ENCODE data around the gene TCTN1. TPM values are rescaled to one million over a fixed set of nuclear protein-coding genes. Genes with fewer than 3 reads are reported as not detected.

Gene TCTN1
- total RNA-seq, 2 experiments from 2014 or later = 6.4 to 7.6 TPM

DNA sequence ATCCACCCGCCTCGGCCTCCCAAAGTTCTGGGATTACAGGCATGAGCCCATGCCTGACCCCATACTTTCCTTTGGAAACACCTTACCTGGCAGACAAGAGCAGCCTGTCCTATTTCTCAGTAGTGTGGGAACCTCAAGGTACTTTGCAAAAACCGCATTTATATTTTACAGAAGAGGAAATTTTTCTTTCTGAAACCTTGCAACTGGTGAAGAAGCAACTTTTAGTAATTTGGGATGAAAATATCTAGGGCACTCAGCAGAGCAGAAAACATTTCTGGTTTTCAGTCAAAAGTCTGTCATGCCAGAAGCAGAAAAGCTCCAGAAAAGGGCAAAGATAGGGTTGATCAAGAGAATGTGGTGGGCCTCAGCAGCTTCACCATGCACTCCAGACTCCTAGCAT is 53.7 kb downstream of the TCTN1 start:
- POLR2A ChIA-PET = interaction anchor here (1.2 kb wide), 1 partner anchor 11 kb away, joined by 3 read pairs; no protein-coding TSS in a partner anchor
- H3K27me3 Mint-ChIP-seq = no peaks in the 10 kb centered on the region
- CTCF ChIA-PET = no interaction called here
- peaks cover 20% of the 10 kb centered on the region for H3K4me1 Mint-ChIP-seq (ENCODE audit: low read depth)
- intact Hi-C loops (cut with micrococcal nuclease) = no loop called here
- no peak overlapping the region for H3K27ac Mint-ChIP-seq
- no peak overlapping the region for H3K4me3 Mint-ChIP-seq
- peaks cover 14% of the 10 kb centered on the region for H3K36me3 Mint-ChIP-seq
- no peak for DNase-seq
- peaks cover 19% of the 10 kb centered on the region for H3K9me3 Mint-ChIP-seq

DNA sequence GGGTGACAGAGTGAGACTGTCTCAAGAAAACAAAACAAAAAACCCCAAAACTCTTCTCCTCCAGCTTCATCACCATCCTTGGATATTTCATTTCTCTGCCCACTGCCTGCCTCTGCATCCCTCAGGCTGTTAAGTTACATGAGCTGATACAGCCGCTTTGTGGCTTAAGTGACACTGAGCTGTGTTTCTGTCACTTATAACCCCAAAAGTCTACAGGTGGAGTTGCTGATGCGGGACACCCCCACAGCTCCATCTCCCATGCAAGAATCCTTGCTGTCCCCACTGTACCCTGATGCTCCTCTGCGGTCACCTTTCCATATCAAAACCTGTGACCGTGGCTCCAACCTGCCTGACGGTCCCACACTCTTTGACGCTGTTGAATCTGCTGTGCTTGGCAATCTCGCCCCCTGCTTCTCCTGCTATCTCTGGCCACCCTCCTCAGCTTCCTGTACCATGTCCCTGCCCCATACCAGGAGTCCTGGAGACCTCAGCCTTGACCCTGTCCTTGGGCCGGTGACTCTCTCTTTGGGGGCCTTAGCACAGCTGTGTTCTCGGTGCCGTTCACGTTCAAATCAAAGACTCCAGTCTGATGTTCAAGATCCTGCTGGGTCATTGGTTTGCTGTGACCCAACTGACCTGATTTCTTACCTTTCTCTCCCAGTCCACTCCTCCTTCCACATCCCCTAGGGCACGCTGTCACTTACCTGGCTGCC is 54.7 kb downstream of the TCTN1 start:
- POLR2A ChIA-PET = interaction anchor here (1.2 kb wide), 1 partner anchor 12 kb away, joined by 3 read pairs; no protein-coding TSS in a partner anchor
- no peaks in the 10 kb centered on the region for H3K27me3 Mint-ChIP-seq
- peaks cover 21% of the 10 kb centered on the region for H3K4me1 Mint-ChIP-seq (ENCODE audit: low read depth)
- DNase-seq = no peak
- H3K36me3 Mint-ChIP-seq = peaks cover 14% of the 10 kb centered on the region
- CTCF ChIA-PET = interaction anchor here (0.8 kb wide), 1 partner anchor 53 kb away, joined by 3 read pairs; no protein-coding TSS in a partner anchor
- peaks cover 19% of the 10 kb centered on the region for H3K9me3 Mint-ChIP-seq
- H3K27ac Mint-ChIP-seq = peak overlapping the region; percentile 0
- intact Hi-C loops (cut with micrococcal nuclease) = no loop called here
- no peak overlapping the region for H3K4me3 Mint-ChIP-seq

DNA sequence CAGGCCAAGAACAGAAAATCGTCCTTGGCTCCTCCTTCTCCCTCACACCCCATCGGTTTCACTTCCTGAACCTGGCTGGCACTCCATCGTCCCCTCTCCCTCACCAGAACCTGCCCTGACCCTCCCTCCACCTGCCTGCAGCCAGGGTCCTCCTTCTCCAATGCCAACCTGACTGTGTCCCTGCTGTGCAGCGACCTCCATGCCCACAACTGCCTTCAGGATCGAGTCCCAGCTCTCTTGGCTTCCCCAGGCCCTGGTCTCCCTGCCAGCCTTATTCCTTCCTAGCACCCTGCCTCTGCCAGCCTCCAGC is 55.2 kb downstream of the TCTN1 start:
- no peak for DNase-seq
- POLR2A ChIA-PET = no interaction called here
- CTCF ChIA-PET = no interaction called here
- peaks cover 17% of the 10 kb centered on the region for H3K9me3 Mint-ChIP-seq
- H3K4me3 Mint-ChIP-seq = no peak overlapping the region
- H3K36me3 Mint-ChIP-seq = peaks cover 14% of the 10 kb centered on the region
- H3K27me3 Mint-ChIP-seq = no peaks in the 10 kb centered on the region
- peak overlapping the region; percentile 0 for H3K27ac Mint-ChIP-seq
- intact Hi-C loops (cut with micrococcal nuclease) = no loop called here
- peaks cover 21% of the 10 kb centered on the region for H3K4me1 Mint-ChIP-seq (ENCODE audit: low read depth)

DNA sequence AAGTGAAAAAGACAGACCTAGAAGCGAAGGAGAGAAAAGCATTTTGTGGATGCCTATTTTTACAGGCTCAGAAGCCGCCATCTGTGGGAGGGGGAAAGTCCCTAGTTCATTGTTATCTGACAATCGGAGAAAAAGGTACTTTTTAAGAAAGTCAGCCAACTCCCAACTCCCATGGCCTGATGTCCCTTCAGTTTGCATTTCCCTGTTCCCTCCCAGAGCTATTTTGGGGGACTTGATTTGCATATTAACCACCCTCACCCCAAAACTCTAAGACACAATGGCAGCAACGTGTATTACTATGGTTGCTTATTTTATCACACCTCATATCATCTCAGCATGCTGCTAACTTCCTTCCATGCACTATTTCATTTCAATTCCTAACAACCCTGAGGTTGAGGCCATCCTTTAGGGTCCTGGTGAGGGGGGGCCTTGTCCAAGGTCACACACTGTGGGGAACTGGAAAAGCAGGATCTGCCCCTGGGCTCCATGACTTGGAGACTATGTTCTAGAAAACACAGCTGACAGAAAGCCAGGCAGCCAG is 56.3 kb downstream of the TCTN1 start:
- Mint-ChIP-seq H3K4me1 (ENCODE audit: low read depth) (peaks cover 21% of the 10 kb centered on the region), H3K4me3 (no peak overlapping the region), H3K27ac (peak overlapping the region; percentile 70), H3K9me3 (peaks cover 11% of the 10 kb centered on the region), H3K27me3 (no peaks in the 10 kb centered on the region), H3K36me3 (peaks cover 9% of the 10 kb centered on the region)
- ChIA-PET POLR2A (no interaction called here), CTCF (no interaction called here)
- intact Hi-C loops (cut with micrococcal nuclease) = no loop called here
- peak; percentile 59 for DNase-seq

DNA sequence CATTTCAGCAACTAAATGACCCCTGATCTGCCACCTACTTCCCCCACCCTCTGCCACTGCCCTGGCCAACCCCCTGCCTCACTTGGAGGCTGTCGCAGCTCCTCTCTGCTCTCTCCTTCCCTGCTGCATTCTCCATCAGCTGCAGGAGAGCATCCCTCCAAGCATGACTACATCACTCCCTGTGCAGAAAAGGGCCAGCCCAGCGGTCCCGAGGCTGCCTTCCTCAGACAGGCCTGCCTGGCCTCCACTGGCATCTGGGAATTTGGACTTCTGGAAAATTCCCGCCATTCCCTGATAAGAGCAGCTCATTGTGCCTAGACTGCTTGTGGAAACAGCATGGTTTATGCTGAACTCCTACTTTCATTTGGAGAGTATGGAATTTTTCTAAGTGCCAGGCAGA is 62.2 kb downstream of the TCTN1 start:
- Mint-ChIP-seq H3K9me3 (peaks cover 5% of the 10 kb centered on the region), H3K4me3 (no peak overlapping the region), H3K36me3 (peaks cover 3% of the 10 kb centered on the region), H3K27me3 (no peaks in the 10 kb centered on the region), H3K27ac (no peak overlapping the region), H3K4me1 (ENCODE audit: low read depth) (peaks cover 15% of the 10 kb centered on the region)
- POLR2A ChIA-PET = no interaction called here
- CTCF ChIA-PET = interaction anchor here (1.2 kb wide), 1 partner anchor 12 kb away, joined by 3 read pairs; no protein-coding TSS in a partner anchor
- no peak for DNase-seq
- intact Hi-C loops (cut with micrococcal nuclease) = no loop called here

DNA sequence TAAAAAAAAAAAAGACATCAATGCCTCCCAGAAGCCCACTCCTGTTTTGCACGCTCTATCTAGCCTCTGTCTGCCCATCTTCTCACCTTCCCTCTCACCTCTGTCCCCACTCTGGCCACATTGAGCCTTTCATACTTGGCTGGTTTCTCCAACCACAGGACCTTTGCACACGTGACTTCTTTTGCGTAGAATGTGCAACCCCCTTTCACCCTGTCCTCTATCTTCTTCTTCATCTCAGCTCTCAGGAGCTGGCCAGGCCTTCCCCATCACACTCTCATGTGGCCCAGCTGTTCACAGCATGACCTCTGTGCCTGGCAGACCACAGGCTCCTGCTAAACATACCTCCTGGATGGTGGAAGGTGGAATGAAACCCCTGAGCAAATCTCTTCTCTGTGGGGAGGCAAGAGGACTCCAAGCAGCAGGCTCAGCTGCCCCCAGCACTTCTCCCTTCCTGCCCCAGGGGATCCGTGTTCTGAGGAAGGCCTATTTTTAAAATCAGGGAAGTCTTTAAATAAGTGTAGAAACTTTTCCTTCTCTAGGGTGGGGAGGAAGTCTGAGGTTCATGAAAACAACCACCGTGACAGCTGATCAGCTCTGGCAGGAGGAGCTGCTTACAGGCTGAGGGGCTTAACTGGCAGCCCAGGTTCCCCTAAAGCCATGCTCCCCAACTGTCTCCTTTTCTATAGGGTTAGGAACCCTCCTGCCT is 63.4 kb downstream of the TCTN1 start:
- no peak for DNase-seq
- Mint-ChIP-seq H3K4me3 (no peak overlapping the region), H3K27me3 (no peaks in the 10 kb centered on the region), H3K36me3 (peaks cover 3% of the 10 kb centered on the region), H3K9me3 (peaks cover 5% of the 10 kb centered on the region), H3K27ac (no peak overlapping the region), H3K4me1 (ENCODE audit: low read depth) (peaks cover 15% of the 10 kb centered on the region)
- intact Hi-C loops (cut with micrococcal nuclease) = no loop called here
- POLR2A ChIA-PET = no interaction called here
- CTCF ChIA-PET = no interaction called here

DNA sequence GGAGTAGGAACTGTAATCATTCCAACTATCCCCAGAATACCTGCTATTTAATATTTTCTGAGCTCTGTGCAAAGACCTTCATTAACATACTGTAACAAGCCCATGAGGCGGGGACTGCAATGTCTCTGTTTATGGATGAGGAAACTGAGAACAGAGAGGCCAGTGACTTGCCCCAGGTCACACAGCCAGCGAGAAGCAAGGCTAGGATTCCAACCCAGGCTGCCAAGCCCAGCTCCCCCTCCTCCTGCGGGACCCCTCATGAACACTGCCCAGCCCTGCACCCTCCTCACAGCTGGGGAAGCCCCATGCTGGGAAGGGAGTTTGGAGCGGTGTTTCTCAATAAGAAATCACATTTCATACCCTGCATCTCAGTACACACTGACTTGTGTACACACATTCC is 64.1 kb downstream of the TCTN1 start:
- Mint-ChIP-seq H3K4me3 (no peak overlapping the region), H3K36me3 (peaks cover 3% of the 10 kb centered on the region), H3K27me3 (no peaks in the 10 kb centered on the region), H3K4me1 (ENCODE audit: low read depth) (peaks cover 12% of the 10 kb centered on the region), H3K27ac (no peak overlapping the region), H3K9me3 (peaks cover 5% of the 10 kb centered on the region)
- intact Hi-C loops (cut with micrococcal nuclease) = no loop called here
- ChIA-PET POLR2A (no interaction called here), CTCF (no interaction called here)
- DNase-seq = no peak

DNA sequence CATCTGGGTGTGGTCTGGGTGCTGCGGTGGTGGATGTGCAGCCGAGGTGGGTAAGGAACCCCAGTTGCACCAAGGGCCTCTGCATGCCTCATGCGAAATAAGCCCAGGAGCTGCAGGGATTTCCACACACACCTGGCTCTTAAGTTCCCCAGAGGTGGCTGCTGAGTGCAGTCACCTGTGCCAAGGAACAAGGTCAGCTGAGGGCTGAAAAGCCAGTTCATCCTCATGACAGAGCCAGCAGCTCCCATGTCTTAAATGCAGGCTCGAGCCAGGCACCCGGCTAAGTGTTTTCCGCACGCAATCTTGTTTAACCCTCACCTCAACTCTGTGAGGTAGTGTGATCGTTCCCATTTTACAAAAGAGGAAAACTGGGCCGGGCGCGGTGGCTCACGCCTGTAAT is 65.3 kb downstream of the TCTN1 start:
- Mint-ChIP-seq H3K4me3 (no peak overlapping the region), H3K36me3 (peaks cover 3% of the 10 kb centered on the region), H3K27me3 (no peaks in the 10 kb centered on the region), H3K27ac (no peak overlapping the region), H3K9me3 (peaks cover 5% of the 10 kb centered on the region), H3K4me1 (ENCODE audit: low read depth) (peaks cover 12% of the 10 kb centered on the region)
- DNase-seq = no peak
- intact Hi-C loops (cut with micrococcal nuclease) = no loop called here
- ChIA-PET POLR2A (no interaction called here), CTCF (no interaction called here)

DNA sequence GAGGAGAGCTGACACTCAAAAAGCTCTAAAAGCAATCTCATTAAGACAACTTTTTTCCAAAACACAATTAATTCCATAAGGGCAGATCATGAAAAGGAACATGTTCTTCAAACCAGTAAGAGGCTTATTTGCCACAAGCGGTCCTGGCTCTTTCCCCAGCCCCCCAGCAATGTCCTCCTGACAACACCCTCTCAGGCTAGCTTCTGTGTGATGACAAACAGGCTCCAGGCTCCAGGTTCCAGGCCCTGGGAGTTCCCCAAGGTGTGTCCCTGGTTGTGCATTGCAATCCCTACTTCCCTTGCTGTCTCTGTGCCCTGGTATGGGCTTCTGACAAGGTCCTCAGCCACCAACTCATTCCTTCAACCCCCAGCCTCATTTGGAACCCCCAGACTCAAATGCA is 66.1 kb downstream of the TCTN1 start:
- Mint-ChIP-seq H3K9me3 (no peaks in the 10 kb centered on the region), H3K36me3 (no peaks in the 10 kb centered on the region), H3K4me1 (ENCODE audit: low read depth) (peaks cover 12% of the 10 kb centered on the region), H3K4me3 (no peak overlapping the region), H3K27me3 (no peaks in the 10 kb centered on the region), H3K27ac (no peak overlapping the region)
- POLR2A ChIA-PET = no interaction called here
- CTCF ChIA-PET = no interaction called here
- no peak for DNase-seq
- intact Hi-C loops (cut with micrococcal nuclease) = no loop called here

DNA sequence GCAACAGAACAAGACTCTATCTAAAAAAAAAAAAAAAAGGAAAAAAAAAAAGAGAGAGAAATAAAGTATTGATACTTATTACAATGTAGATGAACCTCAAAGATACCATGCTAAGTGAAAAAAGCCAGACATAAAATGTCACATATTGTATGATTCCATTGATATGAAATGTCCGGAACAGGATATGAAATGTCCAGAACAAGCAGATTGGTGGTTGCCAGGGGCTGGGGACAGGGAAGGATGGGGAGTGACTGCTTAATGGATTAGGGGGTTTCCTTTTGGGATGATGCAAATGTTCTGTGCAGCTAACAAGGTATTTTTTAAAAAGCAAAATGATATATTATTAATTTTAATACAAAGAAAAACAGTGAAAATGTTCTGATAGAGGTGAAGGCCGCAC is 70.0 kb downstream of the TCTN1 start:
- Mint-ChIP-seq H3K36me3 (no peaks in the 10 kb centered on the region), H3K4me1 (ENCODE audit: low read depth) (peaks cover 12% of the 10 kb centered on the region), H3K9me3 (no peaks in the 10 kb centered on the region), H3K4me3 (no peak overlapping the region), H3K27ac (no peak overlapping the region), H3K27me3 (no peaks in the 10 kb centered on the region)
- intact Hi-C loops (cut with micrococcal nuclease) = no loop called here
- POLR2A ChIA-PET = interaction anchor here (0.6 kb wide), 1 partner anchor 65 kb away, joined by 3 read pairs; no protein-coding TSS in a partner anchor
- DNase-seq = no peak
- CTCF ChIA-PET = no interaction called here

DNA sequence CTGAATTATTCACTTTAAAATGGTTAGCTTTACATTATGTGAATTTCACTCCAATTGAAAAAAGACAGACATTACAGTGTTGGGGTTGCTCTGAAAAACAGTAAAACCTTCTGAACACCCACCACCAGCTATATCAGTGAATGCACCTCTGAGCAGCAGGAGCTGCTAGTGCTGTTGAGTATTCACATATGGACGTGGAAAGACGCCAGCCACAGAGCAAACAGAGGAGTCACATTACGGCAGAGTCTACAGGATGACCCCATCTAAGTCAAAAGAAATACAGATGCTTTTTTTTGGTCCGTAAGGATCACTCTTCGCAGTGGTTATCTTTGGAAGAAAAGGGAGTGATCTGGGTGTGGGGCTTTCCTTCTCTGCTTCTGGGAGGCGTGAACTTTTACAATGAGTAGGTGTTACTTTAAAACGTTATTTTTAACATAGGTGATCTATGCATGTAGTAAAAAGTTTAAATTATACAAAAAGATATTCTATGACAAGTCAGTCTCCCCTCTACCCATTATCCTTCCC is 70.4 kb downstream of the TCTN1 start:
- Mint-ChIP-seq H3K36me3 (no peaks in the 10 kb centered on the region), H3K27me3 (no peaks in the 10 kb centered on the region), H3K4me3 (no peak overlapping the region), H3K9me3 (no peaks in the 10 kb centered on the region), H3K4me1 (ENCODE audit: low read depth) (peaks cover 13% of the 10 kb centered on the region), H3K27ac (no peak overlapping the region)
- CTCF ChIA-PET = no interaction called here
- intact Hi-C loops (cut with micrococcal nuclease) = no loop called here
- POLR2A ChIA-PET = interaction anchor here (0.6 kb wide), 1 partner anchor 65 kb away, joined by 3 read pairs; no protein-coding TSS in a partner anchor
- DNase-seq = no peak

DNA sequence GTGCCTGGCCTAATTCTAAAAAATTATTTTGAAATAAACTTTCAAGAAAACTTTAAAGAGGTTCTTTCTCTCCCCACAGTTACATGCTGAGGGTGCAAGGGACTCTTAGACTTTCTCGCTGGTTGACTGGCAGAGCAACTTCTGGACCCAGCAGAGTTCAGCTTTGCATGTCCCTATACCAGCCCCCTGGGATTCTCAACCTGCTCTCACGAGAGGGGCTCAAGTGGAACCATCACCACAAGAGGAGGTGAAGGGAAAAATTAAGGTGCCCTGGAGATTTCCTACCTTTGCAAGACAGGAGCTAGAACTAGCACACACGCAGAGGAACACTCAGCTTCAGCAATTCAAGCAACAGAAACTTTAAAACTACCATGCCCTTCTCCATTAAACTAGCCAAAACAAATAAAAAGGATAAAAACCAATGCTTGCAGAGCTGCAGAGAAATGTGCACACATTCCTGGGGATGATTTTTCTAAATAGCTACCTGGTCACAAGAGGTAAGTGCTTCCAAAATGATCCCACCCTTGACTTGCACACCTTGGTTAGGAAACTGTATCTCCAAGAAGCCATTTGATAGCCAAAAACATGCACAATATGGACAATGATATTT is 72.5 kb downstream of the TCTN1 start:
- Mint-ChIP-seq H3K4me1 (ENCODE audit: low read depth) (peaks cover 23% of the 10 kb centered on the region), H3K4me3 (no peak overlapping the region), H3K9me3 (no peaks in the 10 kb centered on the region), H3K27ac (no peak overlapping the region), H3K36me3 (no peaks in the 10 kb centered on the region), H3K27me3 (no peaks in the 10 kb centered on the region)
- POLR2A ChIA-PET = no interaction called here
- CTCF ChIA-PET = interaction anchor here (0.6 to 1.2 kb wide), 2 partner anchors 141 to 156 kb away, joined by 4 read pairs; no protein-coding TSS in a partner anchor
- intact Hi-C loops (cut with micrococcal nuclease) = no loop called here
- no peak for DNase-seq

All from activated CD4-positive, alpha-beta memory T cell treated with anti-CD3 and anti-CD28 coated beads for 36 hours (primary cell).